GM19193 (cell line): Measurements from ENCODE around the gene TRIOBP.

Source experiments
- POLR2A ChIP-seq: IDR thresholded peaks from 4 replicates; pipeline ENCODE4 v1.6.1; 2011; ENCODE audit not compliant: insufficient read depth, insufficient read length; ENCODE audit errors: extremely low read depth

TRIOBP gene

DNA sequence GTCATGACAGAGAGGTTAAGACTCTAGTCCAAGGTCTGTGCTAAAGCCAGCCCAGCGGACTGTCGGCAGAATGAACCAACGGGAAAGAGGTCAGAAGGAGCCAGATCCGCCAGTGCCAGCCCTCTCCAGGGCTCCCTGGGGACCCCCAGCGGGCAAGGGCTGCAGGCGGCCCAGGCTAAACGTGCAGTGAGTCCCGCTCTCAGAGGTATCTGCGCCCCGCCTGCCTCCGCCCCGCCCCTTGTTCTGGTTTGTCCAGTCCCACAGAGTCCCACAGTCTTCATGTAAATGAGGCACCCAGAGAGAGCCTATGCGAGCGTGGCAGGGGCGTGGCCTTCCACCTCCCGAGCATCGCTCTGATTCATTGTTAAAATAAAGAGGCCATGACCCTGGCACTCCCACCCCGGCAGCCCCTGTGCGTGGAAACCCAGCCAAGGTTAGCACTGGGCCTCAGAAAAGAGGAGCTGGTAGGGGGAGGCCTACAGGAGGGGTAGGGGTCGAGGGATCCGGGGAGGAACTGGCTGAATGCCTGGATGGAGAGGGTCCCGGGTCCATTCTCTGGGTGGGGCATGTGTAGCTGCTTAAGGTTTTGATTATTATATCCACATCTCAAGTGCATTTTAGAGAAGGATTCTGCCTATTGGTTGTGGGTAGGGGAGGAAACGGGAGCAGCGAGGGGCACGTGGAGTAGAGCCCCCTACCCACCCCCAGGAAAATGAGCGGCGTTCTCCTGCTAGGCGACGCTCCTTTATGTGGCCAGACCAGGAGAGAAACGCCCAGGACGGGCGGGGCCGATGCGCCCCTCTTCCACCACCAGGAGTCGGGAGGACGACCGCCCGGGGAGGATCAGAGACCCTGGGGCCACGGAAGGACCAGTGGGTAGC, at the start of gene TRIOBP:
TRIOBP (plus strand) TSS at position 392 of the 881 bp plus-strand sequence. CDS start 4,318 bp downstream, outside the sequence.
- no peak for TF ChIP-seq POLR2A

GRCh38 chr22:37647317-37647716, 49.5 kb upstream of the TRIOBP start:
- TF ChIP-seq POLR2A: no peak

DNA sequence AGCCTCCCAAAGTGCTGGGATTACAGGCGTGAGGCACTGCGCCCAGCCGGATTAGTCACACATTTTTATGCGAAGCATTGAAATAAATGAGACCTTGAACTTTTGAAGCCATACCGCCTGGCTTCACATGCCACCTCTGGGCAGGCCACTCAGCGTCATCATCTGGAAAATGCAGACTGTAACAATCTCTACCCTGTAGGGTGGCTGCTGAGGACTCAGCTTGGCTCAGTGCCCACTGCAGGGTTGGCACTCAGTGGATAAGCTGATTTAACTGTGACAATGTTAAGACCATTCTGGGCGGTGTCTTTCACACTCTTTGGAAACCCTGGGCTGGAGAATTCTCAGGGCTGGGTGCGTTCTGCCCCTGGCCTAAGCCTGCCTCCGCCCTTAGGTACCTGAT, 48.9 kb upstream of the TRIOBP start:
- no peak for TF ChIP-seq POLR2A

GRCh38 chr22:37650463-37651136, 46.2 kb upstream of the TRIOBP start:
- no peak for TF ChIP-seq POLR2A

- no peak for TF ChIP-seq POLR2A
These were observed 42.1 kb upstream of the TRIOBP start for GRCh38 chr22:37654563-37655251.

DNA sequence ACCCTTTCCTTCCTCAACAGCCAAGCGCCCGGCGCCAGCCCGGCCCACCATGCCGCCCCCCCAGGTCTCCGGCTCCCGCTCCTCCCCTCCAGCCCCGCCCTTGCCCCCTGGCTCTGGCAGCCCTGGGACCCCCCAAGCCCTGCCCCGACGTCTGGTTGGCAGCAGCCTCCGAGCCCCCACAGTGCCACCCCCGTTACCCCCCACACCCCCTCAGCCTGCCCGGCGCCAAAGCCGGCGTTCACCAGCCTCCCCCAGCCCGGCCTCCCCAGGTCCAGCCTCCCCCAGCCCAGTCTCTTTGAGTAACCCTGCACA, 41.6 kb upstream of the TRIOBP start:
- TF ChIP-seq POLR2A: no peak

DNA sequence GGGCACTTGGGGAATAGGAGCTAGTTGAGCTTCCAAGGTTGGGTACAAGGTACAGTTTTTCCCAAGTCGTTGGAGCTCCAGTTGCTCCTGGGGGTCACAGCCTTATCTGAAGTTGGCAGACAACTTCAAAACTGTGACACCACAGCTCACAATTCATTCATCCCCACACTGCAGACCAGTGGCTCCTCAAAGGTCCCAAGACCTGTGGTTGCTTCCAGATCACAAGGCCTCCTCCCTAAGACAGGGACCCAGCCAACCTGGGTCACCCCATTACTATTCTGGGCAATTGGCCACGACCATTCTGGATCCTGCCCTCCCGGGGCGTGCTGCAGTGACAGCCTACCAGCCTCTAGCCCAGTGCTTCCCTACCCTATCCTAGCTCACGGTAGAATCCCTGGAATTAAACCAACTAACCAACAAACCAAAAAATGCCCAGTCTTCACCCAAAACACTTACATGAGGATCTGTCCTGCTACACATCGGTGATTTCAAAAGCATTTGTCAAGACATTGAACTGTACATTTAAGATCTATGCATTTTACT, 39.2 kb upstream of the TRIOBP start:
- TF ChIP-seq POLR2A: peak; percentile 56

DNA sequence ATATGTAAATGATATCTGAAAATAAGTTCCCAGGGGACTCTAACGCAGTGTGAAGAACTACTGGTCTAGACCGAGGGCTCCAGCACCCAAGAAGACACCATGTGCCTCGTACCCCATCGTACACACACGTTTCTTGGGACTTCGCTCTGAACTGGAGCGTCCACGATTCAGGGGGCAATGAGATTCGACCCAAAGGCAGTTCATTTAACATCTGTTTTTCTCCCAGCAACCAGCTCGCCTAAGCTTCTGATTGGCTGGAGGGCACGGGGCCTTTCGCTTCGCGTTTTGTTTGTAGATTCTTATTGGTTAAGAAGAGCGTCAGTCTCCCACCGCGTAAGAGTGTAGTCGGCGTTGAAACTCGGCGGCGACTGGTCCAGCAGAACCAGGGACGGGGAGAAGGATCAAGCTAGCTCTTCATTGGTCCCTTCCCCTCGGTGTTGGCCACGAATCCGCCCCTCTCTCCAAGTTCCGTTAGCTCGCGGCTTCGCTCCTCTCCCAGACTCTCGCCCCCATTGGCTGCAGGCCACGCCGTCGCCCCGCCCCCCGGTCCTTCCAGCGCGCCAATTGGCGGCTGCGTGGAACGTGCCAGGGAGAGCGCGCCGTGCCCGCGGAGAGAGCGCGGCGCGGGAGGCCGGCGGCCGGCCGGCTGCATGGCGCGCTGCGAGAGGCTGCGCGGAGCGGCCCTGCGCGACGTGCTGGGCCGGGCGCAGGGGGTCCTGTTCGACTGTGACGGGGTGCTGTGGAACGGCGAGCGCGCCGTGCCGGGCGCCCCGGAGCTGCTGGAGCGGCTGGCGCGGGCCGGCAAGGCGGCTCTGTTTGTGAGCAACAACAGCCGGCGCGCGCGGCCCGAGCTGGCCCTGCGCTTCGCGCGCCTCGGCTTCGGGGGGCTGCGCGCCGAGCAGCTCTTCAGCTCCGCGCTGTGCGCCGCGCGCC, 38.4 kb upstream of the TRIOBP start, which contains the start of gene PDXP:
PDXP (plus strand) TSS at position 591 of the 933 bp plus-strand sequence; CDS start at position 651, 60 bp downstream.
- peak; percentile 80 for TF ChIP-seq POLR2A

- no peak for TF ChIP-seq POLR2A
These were observed 37.6 kb upstream of the TRIOBP start for GRCh38 chr22:37659066-37659896.

DNA sequence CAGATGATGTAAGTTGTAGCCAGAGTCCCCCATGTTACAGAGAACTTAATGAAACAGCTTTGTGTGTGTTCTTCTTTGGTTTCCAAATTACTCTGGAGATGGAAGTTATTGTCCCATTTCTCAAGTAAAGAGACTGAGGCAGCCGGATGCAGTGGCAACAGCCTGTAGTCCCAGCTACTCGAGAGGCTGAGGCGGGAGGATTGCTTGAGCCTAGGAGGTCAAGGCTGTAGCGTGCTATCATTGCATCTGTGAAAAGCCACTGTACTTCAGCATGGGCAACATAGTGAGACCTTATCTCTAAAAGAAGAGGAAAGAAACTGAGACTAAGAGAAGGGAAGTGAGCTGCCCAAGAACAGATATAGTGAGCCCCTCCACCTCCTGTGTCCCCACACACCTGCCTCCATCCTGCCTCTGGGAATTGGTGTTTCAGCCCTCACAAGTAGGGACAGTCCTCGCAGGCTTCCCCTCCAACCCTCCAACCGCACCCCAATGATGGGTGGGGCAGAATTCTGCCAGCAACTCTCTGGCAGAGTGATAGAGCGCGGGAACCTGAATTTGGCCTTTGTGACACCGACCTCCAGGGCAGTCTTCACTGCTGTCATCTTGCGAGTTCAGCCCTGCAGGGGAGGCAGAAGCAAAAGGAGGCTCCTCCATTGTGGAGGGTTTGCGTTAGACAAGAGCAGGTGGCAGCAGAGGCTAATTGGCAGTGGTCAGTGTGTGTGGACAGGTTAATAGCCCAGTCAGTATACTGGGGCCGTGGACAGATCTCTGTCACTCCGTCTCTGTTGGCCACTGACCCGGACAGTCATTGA, 36.7 kb upstream of the TRIOBP start:
- no peak for TF ChIP-seq POLR2A

- TF ChIP-seq POLR2A: no peak
These were observed 36.2 kb upstream of the TRIOBP start for GRCh38 chr22:37660709-37661045.

DNA sequence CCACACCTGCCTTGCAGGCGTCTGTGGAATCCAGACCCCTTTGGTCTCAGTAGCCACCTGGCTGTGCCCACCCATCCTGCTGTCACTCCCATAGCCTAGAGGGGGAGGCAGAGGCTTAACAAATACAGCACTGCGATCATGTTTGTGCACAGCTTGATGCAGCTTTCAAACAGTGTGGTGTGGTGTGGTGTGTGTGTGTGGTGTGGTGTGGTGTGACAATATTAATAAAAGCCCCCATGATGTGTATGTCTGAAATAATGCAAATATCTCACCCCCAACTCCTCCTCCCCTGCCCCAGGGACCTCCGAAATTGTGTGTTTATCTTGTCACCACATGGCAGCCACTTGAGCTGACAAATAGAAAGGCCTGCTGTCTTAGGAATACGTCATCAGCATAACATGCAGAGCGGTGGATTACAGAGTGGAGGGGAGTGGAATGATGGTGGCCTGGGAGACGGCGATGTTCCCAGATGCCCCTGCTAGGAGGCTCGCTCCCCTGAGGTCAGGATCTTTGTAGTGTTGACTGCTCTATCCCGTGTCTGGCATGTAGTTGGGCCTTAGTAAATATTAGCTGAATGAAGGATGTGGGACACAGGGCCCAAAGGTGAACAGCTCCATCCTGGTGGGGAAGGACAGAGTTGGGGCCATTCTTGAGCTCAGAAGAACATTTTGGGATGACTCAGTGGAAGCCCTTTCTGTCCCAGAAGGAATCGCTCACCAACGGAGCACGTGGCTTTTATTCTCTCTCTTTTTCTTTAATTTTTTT, 35.5 kb upstream of the TRIOBP start:
- TF ChIP-seq POLR2A: no peak
